ENCODE data around the gene SLA2.

Gene SLA2

GRCh38 chr20:36582821-36583220, 63.2 kb downstream of the SLA2 start:
- Histone ChIP-seq H3K27ac (ENCODE audit: low read depth, low read length, poor library complexity, severe bottlenecking) (no peak overlapping the region), H3K4me3 (ENCODE audit: low read depth, low read length, poor library complexity, severe bottlenecking) (no peak overlapping the region), H3K9ac (ENCODE audit: low read length) (no peak overlapping the region), H3K9me3 (ENCODE audit: low read length) (no peaks in the 10 kb centered on the region), H3K79me2 (ENCODE audit: insufficient read depth, low read length) (peaks cover 2% of the 10 kb centered on the region), H3K27me3 (ENCODE audit: insufficient read depth, low read length) (no peaks in the 10 kb centered on the region), H4K20me1 (ENCODE audit: insufficient read depth, low read length) (no peaks in the 10 kb centered on the region), H3K36me3 (ENCODE audit: insufficient read depth, low read length) (peaks cover 64% of the 10 kb centered on the region), H3F3A (ENCODE audit: insufficient read depth, low read length) (no peaks in the 10 kb centered on the region; the same call in 1 of the 2 replicates), H3K4me2 (ENCODE audit: low read length) (no peak overlapping the region), H3K9me2 (ENCODE audit: low read depth, low read length) (no peaks in the 10 kb centered on the region), H2AFZ (ENCODE audit: low read length) (no peak overlapping the region), H3K4me1 (ENCODE audit: insufficient read depth, low read length, severe bottlenecking) (no peaks in the 10 kb centered on the region)
- no peak for TF ChIP-seq CTCF (IDR thresholded peaks at IDR 0.05; ENCODE audit: low read length)
- TF ChIP-seq EZH2 (IDR thresholded peaks at IDR 0.05; ENCODE audit: borderline replicate concordance, low read length): no peak

GRCh38 chr20:36582322-36582721, 63.7 kb downstream of the SLA2 start:
- no peak overlapping the region for H3K4me2 ChIP-seq (ENCODE audit: low read length)
- no peak for TF ChIP-seq EZH2 (IDR thresholded peaks at IDR 0.05; ENCODE audit: borderline replicate concordance, low read length)
- peaks cover 66% of the 10 kb centered on the region for H3K36me3 ChIP-seq (ENCODE audit: insufficient read depth, low read length)
- H3K9me3 ChIP-seq (ENCODE audit: low read length): no peaks in the 10 kb centered on the region
- no peaks in the 10 kb centered on the region for H4K20me1 ChIP-seq (ENCODE audit: insufficient read depth, low read length)
- H3K27ac ChIP-seq (ENCODE audit: low read depth, low read length, poor library complexity, severe bottlenecking): no peak overlapping the region
- H3K27me3 ChIP-seq (ENCODE audit: insufficient read depth, low read length): no peaks in the 10 kb centered on the region
- H3K4me3 ChIP-seq (ENCODE audit: low read depth, low read length, poor library complexity, severe bottlenecking): no peak overlapping the region
- no peak overlapping the region for H2AFZ ChIP-seq (ENCODE audit: low read length)
- no peak overlapping the region for H3K9ac ChIP-seq (ENCODE audit: low read length)
- H3F3A ChIP-seq (ENCODE audit: insufficient read depth, low read length): no peaks in the 10 kb centered on the region; the same call in 1 of the 2 replicates
- H3K79me2 ChIP-seq (ENCODE audit: insufficient read depth, low read length): peaks cover 4% of the 10 kb centered on the region
- no peaks in the 10 kb centered on the region for H3K9me2 ChIP-seq (ENCODE audit: low read depth, low read length)
- no peaks in the 10 kb centered on the region for H3K4me1 ChIP-seq (ENCODE audit: insufficient read depth, low read length, severe bottlenecking)

- Histone ChIP-seq H3K9me3 (ENCODE audit: low read length) (no peaks in the 10 kb centered on the region), H3K9ac (ENCODE audit: low read length) (no peak overlapping the region), H3K27me3 (ENCODE audit: insufficient read depth, low read length) (no peaks in the 10 kb centered on the region), H3K9me2 (ENCODE audit: low read depth, low read length) (no peaks in the 10 kb centered on the region), H3K4me2 (ENCODE audit: low read length) (no peak overlapping the region), H3K4me1 (ENCODE audit: insufficient read depth, low read length, severe bottlenecking) (peaks cover 6% of the 10 kb centered on the region), H3K27ac (ENCODE audit: low read depth, low read length, poor library complexity, severe bottlenecking) (no peak overlapping the region), H3K4me3 (ENCODE audit: low read depth, low read length, poor library complexity, severe bottlenecking) (no peak overlapping the region), H3K36me3 (ENCODE audit: insufficient read depth, low read length) (peaks cover 63% of the 10 kb centered on the region), H3F3A (ENCODE audit: insufficient read depth, low read length) (no peaks in the 10 kb centered on the region), H2AFZ (ENCODE audit: low read length) (no peak overlapping the region), H3K79me2 (ENCODE audit: insufficient read depth, low read length) (peaks cover 24% of the 10 kb centered on the region), H4K20me1 (ENCODE audit: insufficient read depth, low read length) (no peaks in the 10 kb centered on the region)
- TF ChIP-seq EZH2 (IDR thresholded peaks at IDR 0.05; ENCODE audit: borderline replicate concordance, low read length) (no peak), CTCF (IDR thresholded peaks at IDR 0.05; ENCODE audit: low read length) (no peak)
These were observed 65.9 kb downstream of the SLA2 start for GRCh38 chr20:36579996-36580545.

All from OCI-LY1 (cell line).